K562 (cell line): Measurements from ENCODE around the gene OR2T10.
"Not testable (repeated sequence)": the region's sequence is repeated elsewhere in the genome, so short reads cannot be mapped to it uniquely, and the experiment has no call there.

Source experiments
- ATF1 ChIP-seq, 2 experiments: fragments of 450-650 bp in 1 of 2; IDR thresholded peaks; 2 replicates each; pipeline ENCODE4 v1.6.1; 2016; ENCODE audit warnings: missing compliant biosample characterization in 1 of 2, missing genetic modification characterization in 1 of 2
- CHD1 ChIP-seq: fragments of 200-600 bp; sonication (generic); IDR thresholded peaks from one replicate; pipeline ENCODE4 v1.6.1; 2012; ENCODE audit warnings: mild to moderate bottlenecking, moderate library complexity, low read length, inconsistent platforms
- CTCF ChIP-seq, 3 experiments: IDR thresholded peaks in 2 of 3; conservative IDR thresholded peaks in 1 of 3; 2 replicates each; pipeline ENCODE4 v1.5.1; 2011 to 2012; ENCODE audit warnings: low read length in 3 of 3, mild to moderate bottlenecking in 3 of 3, control low read depth in 2 of 3, improper control_type of control experiment in 1 of 3, inconsistent platforms in 1 of 3, low read depth in 1 of 3, mixed read lengths in 1 of 3, moderate library complexity in 1 of 3; ENCODE audit not compliant: insufficient read depth in 2 of 3
- ELF1 ChIP-seq: fragments of 200-800 bp; sonication (Bioruptor generic); IDR thresholded peaks from 2 replicates; pipeline ENCODE4 v1.6.1; 2016; ENCODE audit warnings: missing genetic modification characterization, missing compliant biosample characterization
- POLR2AphosphoS5 ChIP-seq: IDR thresholded peaks from 2 replicates; pipeline ENCODE4 v1.6.1; 2011; ENCODE audit warnings: mild to moderate bottlenecking, low read depth, low read length, moderate library complexity; ENCODE audit not compliant: control insufficient read depth, insufficient read depth
- RB1 ChIP-seq: fragments of 450-650 bp; IDR thresholded peaks from 2 replicates; pipeline ENCODE4 v1.6.1; 2017; ENCODE audit warnings: low read depth, mild to moderate bottlenecking
- SMC3 ChIP-seq: conservative IDR thresholded peaks from 2 replicates; pipeline ENCODE4 v1.6.1; 2011; ENCODE audit warnings: low read depth, low read length, improper control_type of control experiment; ENCODE audit not compliant: insufficient read depth
- ZBTB33 ChIP-seq: sonication (generic); formaldehyde crosslinking; IDR thresholded peaks from 2 replicates; pipeline ENCODE4 v1.8.1; 2023; ENCODE audit warnings: mild to moderate bottlenecking, missing genetic modification reagents
- ZNF398 ChIP-seq: fragments of 250-450 bp; sonication (Bioruptor Pico); IDR thresholded peaks from 2 replicates; pipeline ENCODE4 v1.8.0; 2021; ENCODE audit warnings: moderate library complexity, mild to moderate bottlenecking, inconsistent platforms

GRCh38 chr1:248569049-248569448, 28.5 kb downstream of the OR2T10 start:
- not testable (repeated sequence) for TF ChIP-seq RB1; CTCF (IDR thresholded peaks at IDR 0.05 in 2 of 3, conservative IDR thresholded peaks at IDR 0.05 in 1 of 3; ENCODE audit: insufficient read depth in 2 of 3, low read depth in 1 of 3, low read length in 3 of 3); ZNF398 (CRISPR knock-in tag); SMC3; ZBTB33 (CRISPR knock-in tag); ATF1 (CRISPR knock-in tag; IDR thresholded peaks at IDR 0.05); ATF1 (tag; IDR thresholded peaks at IDR 0.05); POLR2AphosphoS5; ELF1 (tag); CHD1
